HepG2 (cell line): ENCODE results near the gene FAM72B. TPM values are rescaled to one million over a fixed set of nuclear protein-coding genes. Genes with fewer than 3 reads are reported as not detected.
"Not testable (repeated sequence)": the region's sequence is repeated elsewhere in the genome, so short reads cannot be mapped to it uniquely, and the experiment has no call there.

Experiments
- ATAC-seq: fragments of 200-7000 bp; cut with Tn5 transposase; 3 replicates; pipeline ENCODE4 v1.9.1; 2020; ENCODE audit warnings: mild to moderate bottlenecking, moderate library complexity
- BruUV-seq: library from RNA; stranded (reverse); fragments of 400-500 nt; replicated peaks from 2 replicates; lab custom pipeline; 2021; lab: Mats Ljungman, UMichigan
- CTCF ChIA-PET: fragments of 300-600 bp; formaldehyde crosslinking; extraction: SDS; loops from one replicate; lab custom pipeline; 2021; ENCODE audit warnings: low total read pairs, inconsistent platforms, low intra/inter-chr PET ratio; lab: Yijun Ruan, JAX
- POLR2A ChIA-PET: fragments of 350-600 bp; sonication (Branson Sonifier 250); formaldehyde crosslinking; loops from one replicate; lab custom pipeline; 2020; ENCODE audit warnings: antibody characterized with exemption, inconsistent platforms; lab: Yijun Ruan, JAX
- DNase-seq: peaks from one replicate; pipeline ENCODE4 v3.0.0-alpha.2; 2015; ENCODE audit warnings: low spot score
- FAIRE-seq: peaks from 3 replicates; lab custom pipeline; 2011; peaks lifted over from hg19 to GRCh38; lab: Jason Lieb, UNC
- H2AFZ ChIP-seq: one replicate; pipeline ENCODE4 v1.6.1; 2011; ENCODE audit warnings: low read length, inconsistent platforms
- H3K27ac ChIP-seq: fragments of 300-600 bp; 3 replicates; pipeline ENCODE4 v1.8.0; 2011; ENCODE audit warnings: mixed run types, mild to moderate bottlenecking, mixed read lengths, low read length, inconsistent platforms; ENCODE audit not compliant: insufficient read depth; ENCODE audit errors: extremely low read length
- H3K27me3 ChIP-seq, 2 experiments: fragments of 200-600 bp in 1 of 2; 2 replicates in 1 of 2; 3 replicates in 1 of 2; pipeline versions ENCODE4 v1.6.0 to v1.8.0; 2011; ENCODE audit warnings: low read length in 2 of 2, mild to moderate bottlenecking in 2 of 2, moderate library complexity in 2 of 2, inconsistent platforms in 1 of 2; ENCODE audit not compliant: insufficient read depth in 2 of 2, control insufficient read depth in 1 of 2
- H3K36me3 ChIP-seq, 2 experiments: fragments of 200-600 bp in 1 of 2; replicated peaks in 1 of 2; 2 replicates in 1 of 2; 3 replicates in 1 of 2; pipeline versions ENCODE4 v1.5.1 to v1.8.0; 2011; ENCODE audit warnings: low read length in 2 of 2, inconsistent platforms in 1 of 2; ENCODE audit not compliant: insufficient read depth in 2 of 2, control insufficient read depth in 1 of 2
- H3K4me1 ChIP-seq: 2 replicates; pipeline ENCODE4 v1.5.1; 2012; ENCODE audit warnings: low read length, inconsistent platforms; ENCODE audit not compliant: insufficient read depth
- H3K4me2 ChIP-seq: 2 replicates; pipeline ENCODE4 v1.6.0; 2011; ENCODE audit warnings: low read depth, low read length, inconsistent platforms
- H3K4me3 ChIP-seq, 3 experiments: fragments of 200-600 bp in 1 of 3; sonication (generic), shearing (Covaris generic) in 1 of 3; replicated peaks in 1 of 3; 2 replicates each; pipeline ENCODE4 v1.5.1; 2011 to 2016; ENCODE audit warnings: low read length in 3 of 3, inconsistent platforms in 2 of 3, low read depth in 2 of 3, mild to moderate bottlenecking in 2 of 3, control low read depth in 1 of 3, mixed read lengths in 1 of 3; ENCODE audit not compliant: insufficient read depth in 1 of 3
- H3K79me2 ChIP-seq: one replicate; pipeline ENCODE4 v1.6.1; 2011; ENCODE audit warnings: low read length, inconsistent platforms; ENCODE audit not compliant: insufficient read depth
- H3K9ac ChIP-seq: 2 replicates; pipeline ENCODE4 v1.6.0; 2011; ENCODE audit warnings: mild to moderate bottlenecking, low read depth, low read length, inconsistent platforms; ENCODE audit not compliant: insufficient read depth
- H3K9me3 ChIP-seq: 2 replicates; pipeline ENCODE4 v1.5.1; 2012; ENCODE audit warnings: mild to moderate bottlenecking, low read length
- H4K20me1 ChIP-seq: 2 replicates; pipeline ENCODE4 v1.6.0; 2011; ENCODE audit warnings: inconsistent platforms, mild to moderate bottlenecking, low read length, moderate library complexity; ENCODE audit not compliant: insufficient read depth
- WGBS: methylation state at CpG from one replicate; pipeline ENCODE4 v1.1.6; 2017; ENCODE audit warnings: low lambda C conversion rate; 5-methylcytosine and 5-hydroxymethylcytosine counted together
- in situ Hi-C: cut with HindIII; loops from 2 replicates; pipeline ENCODE4 v1.10.0; 2017; ENCODE audit warnings: low pct_unique_long_range_greater_than_20kb; ENCODE audit not compliant: extremely low pct_ligation_motif_present
- intact Hi-C: fragments of 100-400 bp; cut with micrococcal nuclease; formaldehyde crosslinking; loops from one replicate; pipeline ENCODE4 v1.10.0; 2022; ENCODE audit not compliant: unreplicated experiment
- polyA plus RNA-seq, 8 experiments: library from polyadenylated mRNA; depleted of rRNA in 3 of 8; stranded (reverse) in 7 of 8; unstranded in 1 of 8; fragments of >200 nt; fragmentation: Illumina TruSeq in 4 of 8; extraction: Trizol in 4 of 8; gene quantifications; 2 replicates each; pipeline versions ENCODE4 v1.2.1 to v1.2.3, GENCODE V29; 2011 to 2016; ENCODE audit warnings: low read depth in 4 of 8, missing spikeins in 1 of 8, mixed read lengths in 1 of 8; ENCODE audit not compliant: insufficient read depth in 1 of 8
- total RNA-seq, 5 experiments: library from RNA; depleted of rRNA; stranded (reverse); fragments of >200 nt; fragmentation: Illumina TruSeq; extraction: Trizol; gene quantifications; 2 replicates each; pipeline ENCODE4 v1.2.3, GENCODE V29; 2016; ENCODE audit warnings: low read depth in 1 of 5
- TF ChIP-seq, protein P1 (sequence below), 2 experiments: sonication (generic) in 1 of 2; formaldehyde crosslinking in 1 of 2; IDR thresholded peaks; 2 replicates each; pipeline versions ENCODE4 v1.4.0 to v1.6.1; 2016 to 2020; ENCODE audit warnings: borderline replicate concordance in 1 of 2, low read depth in 1 of 2, mild to moderate bottlenecking in 1 of 2, missing genetic modification reagents in 1 of 2

FAM72B gene
- total and polyA plus RNA-seq, 2 of the 13 experiments (the other 11 are each of a cell fraction or from before 2014, with no cell fraction given) = 6.7 to 7.7 TPM

DNA sequence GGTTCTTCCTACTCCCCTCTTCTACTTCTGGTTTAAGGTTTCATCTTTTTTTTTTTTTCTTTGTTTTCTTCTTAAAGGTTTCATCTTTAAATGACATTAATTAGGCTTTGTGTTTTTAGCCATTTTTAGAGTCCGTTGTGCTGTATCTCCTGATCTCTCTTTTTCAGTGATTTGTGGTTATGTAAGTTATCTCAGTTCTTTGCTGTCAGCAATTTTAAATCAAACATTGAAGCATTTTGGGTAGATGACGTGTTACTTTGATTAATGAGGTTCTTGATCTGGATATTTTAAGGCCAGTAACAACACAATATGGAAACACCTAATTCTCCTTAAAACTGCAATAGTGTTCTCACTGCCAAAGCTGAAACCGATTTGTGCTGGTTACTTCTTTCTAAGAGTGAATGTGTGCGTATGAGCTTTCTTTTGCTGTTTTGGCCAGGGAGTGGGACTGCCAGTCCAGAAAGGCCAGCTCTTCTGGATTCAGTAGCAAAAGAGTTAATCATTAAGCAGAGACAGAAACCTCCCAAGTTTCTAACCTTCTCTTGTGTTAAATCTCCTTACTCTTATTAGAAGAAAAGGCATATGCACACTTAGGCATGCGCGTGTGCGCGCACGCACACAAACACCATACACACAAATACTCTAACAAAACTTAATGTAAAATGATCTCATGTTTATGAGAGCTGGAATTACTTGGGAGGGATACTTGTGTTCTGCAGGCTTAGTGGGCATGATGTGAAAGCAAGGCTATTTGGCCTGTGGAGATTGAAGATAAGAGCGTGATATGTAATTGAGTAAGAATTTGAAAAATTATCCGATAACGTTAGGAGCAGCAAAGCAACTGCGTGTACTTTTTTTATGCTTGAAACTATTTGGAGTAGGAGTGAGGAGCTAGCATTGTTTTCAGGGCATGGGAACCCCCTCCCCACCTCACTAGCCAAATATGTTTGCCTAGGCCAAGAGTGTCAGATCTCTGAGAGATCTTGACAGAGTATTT lies 17.1 kb upstream of the FAM72B start:
- H3K9me3 ChIP-seq, POLR2A ChIA-PET, H3K4me1 ChIP-seq, H3K9ac ChIP-seq, H4K20me1 ChIP-seq, CTCF ChIA-PET, BruUV-seq, H3K36me3 ChIP-seq, in situ Hi-C loops, H2AFZ ChIP-seq, FAIRE-seq, H3K27ac ChIP-seq, intact Hi-C loops, H3K79me2 ChIP-seq, H3K27me3 ChIP-seq: not testable (repeated sequence)
- peak; percentile 90 for ATAC-seq
- 21% methylated on average over 9 of the region's 13 CpGs for WGBS
- Histone ChIP-seq H3K4me2 (peak overlapping the region; percentile 47), H3K4me3 (0 out of 6 replicates have a peak overlapping the region, but pooled peaks of 1 of the 3 experiments have one; percentile 26)
- TF ChIP-seq, protein P1, sequence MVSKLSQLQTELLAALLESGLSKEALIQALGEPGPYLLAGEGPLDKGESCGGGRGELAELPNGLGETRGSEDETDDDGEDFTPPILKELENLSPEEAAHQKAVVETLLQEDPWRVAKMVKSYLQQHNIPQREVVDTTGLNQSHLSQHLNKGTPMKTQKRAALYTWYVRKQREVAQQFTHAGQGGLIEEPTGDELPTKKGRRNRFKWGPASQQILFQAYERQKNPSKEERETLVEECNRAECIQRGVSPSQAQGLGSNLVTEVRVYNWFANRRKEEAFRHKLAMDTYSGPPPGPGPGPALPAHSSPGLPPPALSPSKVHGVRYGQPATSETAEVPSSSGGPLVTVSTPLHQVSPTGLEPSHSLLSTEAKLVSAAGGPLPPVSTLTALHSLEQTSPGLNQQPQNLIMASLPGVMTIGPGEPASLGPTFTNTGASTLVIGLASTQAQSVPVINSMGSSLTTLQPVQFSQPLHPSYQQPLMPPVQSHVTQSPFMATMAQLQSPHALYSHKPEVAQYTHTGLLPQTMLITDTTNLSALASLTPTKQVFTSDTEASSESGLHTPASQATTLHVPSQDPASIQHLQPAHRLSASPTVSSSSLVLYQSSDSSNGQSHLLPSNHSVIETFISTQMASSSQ (IDR thresholded peaks at IDR 0.05; ENCODE audit: low read depth) = 0 out of 2 replicates have a peak, but pooled peaks have one; percentile 17
- TF ChIP-seq, protein P1 (CRISPR knock-in tag; IDR thresholded peaks at IDR 0.05; ENCODE audit: borderline replicate concordance) = not testable (repeated sequence)
- peak; percentile 23 for DNase-seq

DNA sequence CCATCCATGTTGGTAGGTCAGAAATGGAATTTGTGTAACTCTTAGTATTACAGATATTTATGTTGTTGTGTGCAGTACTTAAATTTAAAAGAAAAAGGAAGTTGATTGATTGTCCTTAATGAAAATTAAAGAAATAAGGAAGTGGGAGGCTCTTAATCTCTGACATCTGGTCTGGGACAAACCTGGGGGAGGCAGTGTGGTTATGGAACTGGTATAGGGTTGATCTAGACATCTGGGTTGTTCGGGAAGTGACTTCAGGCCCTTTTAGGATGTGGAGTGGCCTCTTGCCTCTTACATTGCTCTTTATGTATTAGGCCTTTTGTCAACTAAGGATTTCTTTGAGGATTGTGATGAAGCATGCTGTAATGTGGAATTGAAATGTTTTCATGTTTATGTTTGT lies 16.1 kb upstream of the FAM72B start:
- H3K4me2 ChIP-seq, in situ Hi-C loops, POLR2A ChIA-PET, BruUV-seq, H3K4me1 ChIP-seq, H3K27ac ChIP-seq, ATAC-seq, H3K4me3 ChIP-seq, intact Hi-C loops, H3K36me3 ChIP-seq, H3K27me3 ChIP-seq, H4K20me1 ChIP-seq, H3K9ac ChIP-seq, CTCF ChIA-PET, DNase-seq, H2AFZ ChIP-seq, FAIRE-seq, H3K9me3 ChIP-seq, H3K79me2 ChIP-seq: not testable (repeated sequence)
- WGBS = no CpG with 5 or more reads among the region's 1 CpG

DNA sequence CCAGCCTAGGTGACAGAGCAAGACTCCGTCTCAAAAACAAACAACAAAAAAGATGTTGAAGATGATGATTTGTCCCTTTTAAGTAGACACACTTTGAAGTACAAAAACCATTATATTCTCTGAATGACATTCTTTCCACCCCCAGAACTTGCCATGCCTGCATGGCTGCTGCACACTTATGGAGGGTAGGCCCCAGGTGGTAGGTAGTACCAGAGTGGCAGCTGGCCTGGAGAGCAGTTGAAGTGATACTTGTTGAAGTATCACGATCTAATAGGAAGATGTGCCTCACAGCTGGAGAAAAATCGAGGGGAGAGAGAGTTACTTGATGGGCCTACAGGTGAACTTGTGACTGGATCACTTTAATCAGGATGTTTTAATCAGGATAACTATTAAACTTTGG lies 15.6 kb upstream of the FAM72B start:
- intact Hi-C loops, in situ Hi-C loops, H3K4me2 ChIP-seq, FAIRE-seq, POLR2A ChIA-PET, H3K4me1 ChIP-seq, H3K36me3 ChIP-seq, H3K27me3 ChIP-seq, H3K79me2 ChIP-seq, H3K27ac ChIP-seq, ATAC-seq, BruUV-seq, CTCF ChIA-PET, H4K20me1 ChIP-seq, H3K9ac ChIP-seq, H3K4me3 ChIP-seq, DNase-seq, H2AFZ ChIP-seq, H3K9me3 ChIP-seq: not testable (repeated sequence)
- 100% methylated on average over 1 of the region's 3 CpGs for WGBS
